K562 (cell line): Measurements from ENCODE around the gene ASCC2. TPM values are rescaled to one million over a fixed set of nuclear protein-coding genes. Genes with fewer than 3 reads are reported as not detected.

Experiments
- ATAC-seq: fragments of 200-7000 bp; cut with Tn5 transposase; 3 replicates; pipeline ENCODE4 v1.9.1; 2020; ENCODE audit warnings: moderate library complexity
- BruUV-seq: library from RNA; stranded (reverse); fragments of 400-500 nt; replicated peaks from 2 replicates; lab custom pipeline; 2021; lab: Mats Ljungman, UMichigan
- CTCF ChIA-PET: fragments of 300-600 bp; formaldehyde crosslinking; extraction: SDS; loops from one replicate; lab custom pipeline; 2021; ENCODE audit warnings: low intra/inter-chr PET ratio; lab: Yijun Ruan, JAX
- POLR2A ChIA-PET: fragments of 300-600, 350-650 bp; sonication (Branson Sonifier 250); formaldehyde crosslinking; extraction: SDS; loops from one replicate; lab custom pipeline; 2021; ENCODE audit warnings: antibody characterized with exemption, inconsistent platforms; lab: Yijun Ruan, JAX
- DNase-seq, 4 experiments: peaks; one replicate each; pipeline versions ENCODE4 v3.0.0 to v3.0.0-alpha.2; 2011 to 2018; ENCODE audit warnings: low spot score in 3 of 4, mixed read lengths in 3 of 4; ENCODE audit errors: extremely low read depth in 1 of 4
- FAIRE-seq: peaks from 2 replicates; lab custom pipeline; 2011; peaks lifted over from hg19 to GRCh38; lab: Jason Lieb, UNC
- H2AFZ ChIP-seq: 2 replicates; pipeline ENCODE4 v1.6.0; 2011; ENCODE audit warnings: low read depth, low read length, control low read depth, inconsistent platforms
- H3K27ac ChIP-seq: fragments of 200-600 bp; 3 replicates; pipeline ENCODE4 v1.8.0; 2011; ENCODE audit warnings: low read depth, mild to moderate bottlenecking, control low read depth, inconsistent platforms, low read length, moderate library complexity, mixed read lengths; ENCODE audit errors: extremely low read depth
- H3K27me3 ChIP-seq, 2 experiments: fragments of 300-600 bp in 1 of 2; 2 replicates in 1 of 2; 3 replicates in 1 of 2; pipeline versions ENCODE4 v1.6.0 to v1.8.0; 2011; ENCODE audit warnings: inconsistent platforms in 2 of 2, low read length in 2 of 2, mild to moderate bottlenecking in 1 of 2, mixed read lengths in 1 of 2, moderate library complexity in 1 of 2; ENCODE audit not compliant: control insufficient read depth in 2 of 2, insufficient read depth in 2 of 2
- H3K36me3 ChIP-seq: fragments of 300-600 bp; 3 replicates; pipeline ENCODE4 v1.8.0; 2011; ENCODE audit warnings: mild to moderate bottlenecking, low read length, inconsistent platforms; ENCODE audit not compliant: control insufficient read depth, insufficient read depth
- H3K4me1 ChIP-seq, 2 experiments: fragments of 200-600 bp in 1 of 2; replicated peaks in 1 of 2; 2 replicates in 1 of 2; 3 replicates in 1 of 2; pipeline versions ENCODE4 v1.5.1 to v1.8.0; 2011; ENCODE audit warnings: inconsistent platforms in 2 of 2, low read length in 2 of 2, mild to moderate bottlenecking in 1 of 2, mixed read lengths in 1 of 2, moderate library complexity in 1 of 2; ENCODE audit not compliant: control insufficient read depth in 2 of 2, insufficient read depth in 2 of 2
- H3K4me2 ChIP-seq: 2 replicates; pipeline ENCODE4 v1.6.1; 2011; ENCODE audit warnings: low read length, control low read depth, inconsistent platforms, mixed read lengths; ENCODE audit not compliant: insufficient read depth
- H3K4me3 ChIP-seq: fragments of 200-600 bp; sonication (generic), shearing (Covaris generic); 2 replicates; pipeline ENCODE4 v1.5.1; 2016; ENCODE audit warnings: control low read depth, inconsistent platforms
- H3K79me2 ChIP-seq: fragments of 200-600 bp; 3 replicates; pipeline ENCODE4 v1.8.0; 2011; ENCODE audit warnings: low read length, inconsistent platforms; ENCODE audit not compliant: control insufficient read depth, insufficient read depth
- H3K9ac ChIP-seq, 2 experiments: 2 replicates each; pipeline versions ENCODE4 v1.6.0 to v1.6.1; 2011; ENCODE audit warnings: low read depth in 2 of 2, low read length in 2 of 2, control low read depth in 1 of 2, inconsistent platforms in 1 of 2, mild to moderate bottlenecking in 1 of 2, mixed read lengths in 1 of 2; ENCODE audit not compliant: insufficient read depth in 1 of 2
- H3K9me1 ChIP-seq: one replicate; pipeline ENCODE4 v1.6.0; 2011; ENCODE audit warnings: inconsistent platforms, mild to moderate bottlenecking, low read length, moderate library complexity; ENCODE audit not compliant: control insufficient read depth, insufficient read depth
- H3K9me3 ChIP-seq: replicated peaks from 2 replicates; pipeline ENCODE4 v1.5.1; 2011; ENCODE audit warnings: low read depth, low read length, inconsistent platforms; ENCODE audit not compliant: control insufficient read depth, insufficient read depth
- H4K20me1 ChIP-seq: replicated peaks from 2 replicates; pipeline ENCODE4 v1.6.1; 2011; ENCODE audit warnings: low read length, inconsistent platforms, mixed read lengths; ENCODE audit not compliant: control insufficient read depth, insufficient read depth
- ARID2 ChIP-seq: fragments of 450-650 bp; IDR thresholded peaks from 2 replicates; pipeline ENCODE4 v1.6.1; 2017; ENCODE audit warnings: antibody characterized with exemption, mild to moderate bottlenecking
- CCNT2 ChIP-seq: IDR thresholded peaks from 2 replicates; pipeline ENCODE4 v1.6.1; 2011; ENCODE audit warnings: borderline replicate concordance, low read depth, mild to moderate bottlenecking, moderate library complexity, mixed read lengths, low read length; ENCODE audit not compliant: insufficient read length; ENCODE audit errors: extremely low read depth
- HDAC2 ChIP-seq: fragments of 450-650 bp; IDR thresholded peaks from 2 replicates; pipeline ENCODE4 v1.6.1; 2016; ENCODE audit warnings: mild to moderate bottlenecking
- KDM2B ChIP-seq: fragments of 250-450 bp; sonication (Bioruptor Pico); IDR thresholded peaks from 2 replicates; pipeline ENCODE4 v1.8.0; 2021; ENCODE audit warnings: mild to moderate bottlenecking, moderate library complexity
- MAFG ChIP-seq: fragments of 450-650 bp; conservative IDR thresholded peaks from 2 replicates; pipeline ENCODE4 v1.6.1; 2016; ENCODE audit warnings: missing genetic modification characterization, missing compliant biosample characterization
- MGA ChIP-seq: fragments of 450-650 bp; IDR thresholded peaks from 2 replicates; pipeline ENCODE4 v1.6.1; 2016; ENCODE audit warnings: mild to moderate bottlenecking, moderate library complexity
- PHB ChIP-seq: fragments of 250-450 bp; sonication (Bioruptor Pico); IDR thresholded peaks from 2 replicates; pipeline ENCODE4 v1.5.0; 2021
- PHF21A ChIP-seq: fragments of 450-650 bp; IDR thresholded peaks from 2 replicates; pipeline ENCODE4 v1.6.1; 2017; ENCODE audit warnings: low read depth, borderline replicate concordance
- SNAPC5 ChIP-seq: fragments of 250-450 bp; sonication (Bioruptor Pico); IDR thresholded peaks from 2 replicates; pipeline ENCODE4 v1.8.0; 2021; ENCODE audit warnings: moderate library complexity, mild to moderate bottlenecking, inconsistent platforms
- ZNF212 ChIP-seq: fragments of 450-650 bp; formaldehyde crosslinking; IDR thresholded peaks from 2 replicates; pipeline ENCODE4 v1.4.0; 2020; ENCODE audit warnings: mild to moderate bottlenecking
- ZNF263 ChIP-seq: sonication (generic); formaldehyde crosslinking; IDR thresholded peaks from 2 replicates; pipeline ENCODE4 v1.8.0; 2022; ENCODE audit warnings: mild to moderate bottlenecking, missing genetic modification reagents, borderline replicate concordance
- ZNF408 ChIP-seq: fragments of 250-450 bp; sonication (Bioruptor Pico); IDR thresholded peaks from 2 replicates; pipeline ENCODE4 v1.4.0; 2020; ENCODE audit warnings: low read depth, mild to moderate bottlenecking, moderate library complexity
- WGBS: fragments of 100-300 bp; shearing (Covaris generic); methylation state at CpG from one replicate; pipeline ENCODE4 v1.1.6; 2016; ENCODE audit warnings: low coverage, mixed read lengths; ENCODE audit not compliant: insufficient coverage; ENCODE audit errors: missing lambda C conversion rate; 5-methylcytosine and 5-hydroxymethylcytosine counted together
- in situ Hi-C: fragments of 300-500 bp; cut with MboI; formaldehyde crosslinking; loops from 4 replicates; pipeline ENCODE4 v1.15.0; 2018; ENCODE audit warnings: inconsistent platforms, mixed read lengths
- intact Hi-C: fragments of 100-400 bp; cut with micrococcal nuclease; formaldehyde crosslinking; loops from 2 replicates; pipeline ENCODE4 v1.14.2; 2022
- polyA plus RNA-seq, 8 experiments: library from polyadenylated mRNA; depleted of rRNA in 4 of 8; stranded (reverse) in 5 of 8; unstranded in 3 of 8; fragments of >200 nt; fragmentation: Nextera tagmentation in 2 of 8; fragmentation: Illumina TruSeq in 1 of 8; extraction: Ambion mirVana in 2 of 8; extraction: Trizol in 1 of 8; gene quantifications; 2 replicates each; pipeline versions ENCODE4 v1.2.1 to v1.2.3, GENCODE V29; 2011 to 2014; ENCODE audit warnings: inconsistent platforms in 1 of 8, missing spikeins in 1 of 8
- total RNA-seq, 7 experiments: library from RNA; depleted of rRNA in 6 of 7; stranded (reverse); fragments of >200 nt in 6 of 7; fragmentation: Illumina TruSeq in 2 of 7; extraction: Trizol in 2 of 7; gene quantifications; 2 replicates each; pipeline versions ENCODE4 v1.2.1 to v1.2.3, GENCODE V29; 2011 to 2021; ENCODE audit warnings: low replicate concordance in 1 of 7

ASCC2 gene
- total and polyA plus RNA-seq, 9 of the 15 experiments (the other 6 are each of a cell fraction or from before 2014, with no cell fraction given), result 4.0 to 46.7 (median 26.8) TPM

- Histone ChIP-seq H3K9ac (no peak overlapping the region), H3K4me2 (no peak overlapping the region), H2AFZ (no peak overlapping the region), H3K27ac (no peak overlapping the region), H3K9me3 (no peaks in the 10 kb centered on the region), H3K79me2 (peaks cover 74% of the 10 kb centered on the region), H3K4me3 (no peak overlapping the region), H3K4me1 (peaks cover 0 to 5% of the 10 kb centered on the region in 2 experiments; a peak in 2 of 5 replicates), H3K27me3 (no peaks in the 10 kb centered on the region), H3K9me1 (peaks cover 3% of the 10 kb centered on the region), H4K20me1 (peaks cover 6% of the 10 kb centered on the region; the same call in 1 of the 2 replicates), H3K36me3 (no peaks in the 10 kb centered on the region; the same call in 2 of the 3 replicates)
- no peak for ATAC-seq
- no peak for FAIRE-seq
- DNase-seq, result no peak
- ChIA-PET CTCF (no interaction called here), POLR2A (interaction anchor here (2.7 kb wide), 1 partner anchor 21 kb away, joined by 8 read pairs; no protein-coding TSS in a partner anchor)
- BruUV-seq, result no TSS peak
- 79% methylated on average over 1 of the region's 1 CpG for WGBS
- in situ Hi-C loops (no loop called here), intact Hi-C loops (no loop called here)
- TF ChIP-seq ZNF212 (no peak), HDAC2 (no peak), ARID2 (no peak), SNAPC5 (CRISPR knock-in tag) (no peak), PHB (no peak), ZNF263 (CRISPR knock-in tag) (no peak), KDM2B (CRISPR knock-in tag) (no peak), ZNF408 (no peak), CCNT2 (no peak), MGA (no peak), MAFG (tag) (no peak), PHF21A (no peak)
Observed at GRCh38 chr22:29886596-29886995, 48.5 kb upstream of the ASCC2 start.
